Ascending aorta (tissue), 2 donors: Measurements from ENCODE around the gene SLC35E1. TPM values are rescaled to one million over a fixed set of nuclear protein-coding genes. Genes with fewer than 3 reads are reported as not detected.
"Not testable (repeated sequence)": the region's sequence is repeated elsewhere in the genome, so short reads cannot be mapped to it uniquely, and the experiment has no call there.

ENCODE experiments used
- DNase-seq, 2 donors: peaks; one replicate each; pipeline ENCODE4 v3.0.0-alpha.2; 2019; ENCODE audit warnings: low spot score in 2 of 2
- H3K27ac ChIP-seq, 2 donors: fragments of 200-600 bp; sonication (generic); one replicate each; pipeline ENCODE4 v1.5.1; 2016 to 2017; ENCODE audit warnings: mild to moderate bottlenecking in 1 of 2
- H3K27me3 ChIP-seq: fragments of 200-600 bp; sonication (generic); one replicate; pipeline ENCODE4 v1.5.1; 2017
- H3K36me3 ChIP-seq, 2 donors: fragments of 200-600 bp; sonication (generic); one replicate each; pipeline ENCODE4 v1.5.1; 2016
- H3K4me1 ChIP-seq, 2 donors: fragments of 200-600 bp; sonication (generic); one replicate each; pipeline ENCODE4 v1.5.1; 2016 to 2017; ENCODE audit warnings: mild to moderate bottlenecking in 1 of 2
- H3K4me3 ChIP-seq, 2 donors: fragments of 200-600 bp; sonication (generic); one replicate each; pipeline ENCODE4 v1.5.1; 2016 to 2017; ENCODE audit warnings: mild to moderate bottlenecking in 1 of 2
- H3K9me3 ChIP-seq, 2 donors: fragments of 200-600 bp; sonication (generic); one replicate each; pipeline ENCODE4 v1.5.1; 2016
- intact Hi-C: fragments of 100-400 bp; cut with DNase I; formaldehyde crosslinking; loops from one replicate; pipeline ENCODE4 v1.15.1; 2023
- total RNA-seq: library from RNA; depleted of rRNA; stranded (reverse); fragments of >200 nt; gene quantifications from one replicate; pipeline ENCODE4 v1.1.0, GENCODE V29; 2016
- TF ChIP-seq, protein P1 (sequence below), 3 experiments: fragments of 200-600 bp in 2 of 3; fragments of 450-650 bp in 1 of 3; sonication (generic) in 2 of 3; IDR thresholded peaks; one replicate each; pipeline ENCODE4 v1.5.1; 2016 to 2019; ENCODE audit warnings: antibody characterized with exemption in 3 of 3, mild to moderate bottlenecking in 1 of 3, moderate library complexity in 1 of 3

Gene SLC35E1
- total RNA-seq, 1 donor from 2014 or later: 56.3 TPM

DNA sequence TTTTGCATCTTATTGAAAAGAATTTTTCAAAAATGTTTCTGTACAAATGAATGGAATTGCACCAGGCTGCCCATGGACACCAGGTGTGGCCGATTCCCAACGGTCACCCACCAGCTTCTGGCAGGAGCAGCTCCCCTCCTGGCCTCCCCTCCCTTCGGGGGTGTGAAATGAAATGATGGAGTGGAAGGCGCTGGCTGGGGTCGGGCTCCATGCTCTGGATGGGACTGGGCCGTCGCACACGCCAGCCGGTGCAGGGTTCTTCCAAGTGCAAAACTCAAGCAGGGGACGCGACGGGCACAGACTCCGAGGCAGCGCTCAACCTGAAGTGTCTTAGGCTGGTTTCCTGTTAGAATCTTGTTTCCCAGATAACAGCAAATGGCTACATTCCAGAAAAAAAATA is 54.2 kb downstream of the SLC35E1 start:
- Histone ChIP-seq H3K4me3 (no peak overlapping the region), H3K27me3 (no peaks in the 10 kb centered on the region), H3K27ac (no peak overlapping the region), H3K36me3 (peaks cover 55 to 81% of the 10 kb centered on the region in 2 donors), H3K9me3 (no peaks in the 10 kb centered on the region), H3K4me1 (no peaks in the 10 kb centered on the region)
- no peak for DNase-seq
- intact Hi-C loops: no loop called here
- TF ChIP-seq, protein P1, sequence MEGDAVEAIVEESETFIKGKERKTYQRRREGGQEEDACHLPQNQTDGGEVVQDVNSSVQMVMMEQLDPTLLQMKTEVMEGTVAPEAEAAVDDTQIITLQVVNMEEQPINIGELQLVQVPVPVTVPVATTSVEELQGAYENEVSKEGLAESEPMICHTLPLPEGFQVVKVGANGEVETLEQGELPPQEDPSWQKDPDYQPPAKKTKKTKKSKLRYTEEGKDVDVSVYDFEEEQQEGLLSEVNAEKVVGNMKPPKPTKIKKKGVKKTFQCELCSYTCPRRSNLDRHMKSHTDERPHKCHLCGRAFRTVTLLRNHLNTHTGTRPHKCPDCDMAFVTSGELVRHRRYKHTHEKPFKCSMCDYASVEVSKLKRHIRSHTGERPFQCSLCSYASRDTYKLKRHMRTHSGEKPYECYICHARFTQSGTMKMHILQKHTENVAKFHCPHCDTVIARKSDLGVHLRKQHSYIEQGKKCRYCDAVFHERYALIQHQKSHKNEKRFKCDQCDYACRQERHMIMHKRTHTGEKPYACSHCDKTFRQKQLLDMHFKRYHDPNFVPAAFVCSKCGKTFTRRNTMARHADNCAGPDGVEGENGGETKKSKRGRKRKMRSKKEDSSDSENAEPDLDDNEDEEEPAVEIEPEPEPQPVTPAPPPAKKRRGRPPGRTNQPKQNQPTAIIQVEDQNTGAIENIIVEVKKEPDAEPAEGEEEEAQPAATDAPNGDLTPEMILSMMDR (IDR thresholded peaks at IDR 0.05): no peak

DNA sequence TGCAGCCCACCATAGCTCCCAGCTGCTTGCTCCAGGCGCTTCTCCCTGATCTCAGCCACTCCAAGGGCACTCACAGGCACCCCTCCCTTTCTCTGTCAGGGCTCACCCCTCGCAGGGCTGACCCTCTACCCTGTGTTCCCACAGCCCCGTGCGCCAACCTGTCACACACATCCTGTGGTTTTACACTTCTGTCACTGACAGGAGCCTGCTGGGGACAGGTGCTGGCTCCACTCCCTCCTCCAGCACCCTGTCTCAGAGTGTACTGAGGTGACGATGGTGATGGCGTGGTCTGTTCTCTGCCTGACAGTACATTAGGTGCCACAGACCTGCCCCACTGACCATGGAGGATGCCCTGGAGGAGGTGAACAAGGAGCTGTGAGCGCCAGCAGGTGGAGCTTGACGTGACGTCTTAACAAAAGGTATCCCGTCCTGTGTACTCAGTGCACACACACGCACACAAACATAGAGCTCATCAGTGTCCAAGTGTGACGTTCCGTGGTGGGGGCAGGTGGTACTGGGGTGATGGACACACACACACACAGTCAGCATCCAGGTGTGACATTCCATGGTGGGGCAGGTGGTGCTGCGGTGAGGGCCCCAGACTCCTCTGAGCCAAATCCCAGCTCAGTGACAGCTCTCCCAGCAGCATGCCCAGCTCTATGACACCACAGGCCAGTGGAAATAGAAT is 55.1 kb downstream of the SLC35E1 start:
- H3K27me3 ChIP-seq: no peaks in the 10 kb centered on the region
- no peaks in the 10 kb centered on the region for H3K9me3 ChIP-seq
- H3K4me3 ChIP-seq: no peak overlapping the region
- H3K4me1 ChIP-seq: no peaks in the 10 kb centered on the region
- H3K27ac ChIP-seq: no peak overlapping the region
- intact Hi-C loops: no loop called here
- H3K36me3 ChIP-seq: peaks cover 46 to 78% of the 10 kb centered on the region in 2 donors
- no peak for DNase-seq
- TF ChIP-seq, protein P1 (IDR thresholded peaks at IDR 0.05): no peak

DNA sequence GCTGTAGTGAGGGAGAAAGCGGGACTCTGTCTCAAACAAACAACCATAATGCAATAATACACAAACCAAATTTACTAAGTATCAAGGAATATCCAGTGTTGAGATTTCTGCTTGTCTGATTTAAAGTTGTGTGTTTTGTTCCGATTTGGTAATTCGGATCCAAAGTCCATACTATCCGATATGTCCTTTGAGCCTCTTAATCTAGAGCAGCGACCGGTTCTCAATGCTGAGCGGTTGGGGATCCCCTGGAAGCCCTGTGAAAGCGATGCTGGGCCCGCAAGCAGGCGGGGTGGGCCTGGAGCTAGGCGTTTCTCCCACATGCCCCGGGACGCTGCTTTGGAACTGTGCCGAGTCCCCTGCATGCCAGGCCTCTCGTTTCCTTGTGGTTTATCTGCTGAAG is 55.8 kb downstream of the SLC35E1 start:
- Histone ChIP-seq H3K27ac (no peak overlapping the region), H3K36me3 (peaks cover 41 to 71% of the 10 kb centered on the region in 2 donors), H3K9me3 (no peaks in the 10 kb centered on the region), H3K27me3 (no peaks in the 10 kb centered on the region), H3K4me1 (no peaks in the 10 kb centered on the region), H3K4me3 (no peak overlapping the region)
- TF ChIP-seq, protein P1 (IDR thresholded peaks at IDR 0.05): no peak
- no peak for DNase-seq
- intact Hi-C loops: no loop called here

DNA sequence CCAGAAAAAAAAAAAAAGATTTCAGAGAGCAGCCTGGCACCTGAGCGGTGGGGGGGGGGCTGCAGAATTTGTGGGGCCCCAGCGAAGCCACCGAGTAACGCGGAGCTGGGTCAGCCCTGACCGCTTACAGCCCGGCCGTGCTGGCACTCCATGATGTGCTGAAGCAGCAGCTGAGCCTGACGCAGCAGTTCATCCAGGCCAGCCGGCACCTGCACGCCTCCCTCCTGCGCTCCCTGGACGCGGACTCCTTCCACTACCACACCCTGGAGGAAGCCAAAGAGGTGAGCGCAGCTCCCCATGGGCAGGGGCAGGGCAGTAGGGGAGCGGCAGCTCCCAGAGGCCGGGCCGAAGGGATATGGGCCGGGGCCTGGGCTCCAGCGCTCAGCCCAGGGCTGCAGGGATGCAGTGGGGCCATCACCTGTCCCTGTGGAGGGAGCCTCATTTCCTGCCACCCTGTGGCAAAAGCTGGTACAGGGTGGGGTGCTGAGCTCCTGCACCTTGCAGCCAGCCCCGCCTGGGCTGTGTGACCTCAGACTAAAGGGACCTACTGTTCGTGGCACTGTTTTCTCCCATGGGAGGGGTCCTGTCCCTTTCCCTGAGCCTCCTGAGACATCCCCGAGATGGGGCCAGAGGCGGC is 57.7 kb downstream of the SLC35E1 start:
- Histone ChIP-seq H3K27me3 (no peaks in the 10 kb centered on the region), H3K9me3 (no peaks in the 10 kb centered on the region), H3K4me3 (no peak overlapping the region), H3K27ac (no peak overlapping the region), H3K4me1 (no peaks in the 10 kb centered on the region), H3K36me3 (peaks cover 31 to 66% of the 10 kb centered on the region in 2 donors)
- intact Hi-C loops: no loop called here
- no peak for DNase-seq
- TF ChIP-seq, protein P1 (IDR thresholded peaks at IDR 0.05): no peak

DNA sequence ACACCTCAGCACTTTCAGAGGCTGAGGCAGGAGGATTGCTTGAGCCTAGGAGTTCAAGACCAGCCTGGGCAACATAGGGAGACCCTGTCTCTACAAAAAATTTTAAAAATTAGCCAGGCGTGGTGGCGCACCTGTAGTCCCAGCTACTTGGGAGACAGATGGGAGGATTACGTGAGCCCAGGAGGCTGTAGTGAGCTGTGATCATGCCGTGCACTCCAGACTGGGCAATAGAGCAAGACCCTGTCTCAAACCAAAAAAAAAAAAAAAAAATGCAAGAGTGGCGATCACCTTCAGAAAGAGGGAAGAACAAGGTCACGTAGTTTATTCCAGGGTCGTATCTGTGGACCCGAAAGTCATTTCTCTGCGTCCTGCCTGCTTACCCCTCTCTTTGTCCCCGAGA is 59.6 kb downstream of the SLC35E1 start:
- H3K4me1 ChIP-seq, H3K27me3 ChIP-seq, H3K4me3 ChIP-seq, H3K27ac ChIP-seq, intact Hi-C loops, DNase-seq, H3K9me3 ChIP-seq: not testable (repeated sequence)
- peaks cover 18 to 55% of the 10 kb centered on the region in 2 donors for H3K36me3 ChIP-seq
